H1 (cell line): Measurements from ENCODE around the gene NOP9. TPM values are rescaled to one million over a fixed set of nuclear protein-coding genes. Genes with fewer than 3 reads are reported as not detected.

ENCODE experiments used
- KDM1A ChIP-seq: fragments of 200-600, 300-600 bp; sonication (generic); IDR thresholded peaks from 2 replicates; pipeline ENCODE4 v1.7.1; 2016; ENCODE audit warnings: mild to moderate bottlenecking, low read length, borderline replicate concordance
- MAFK ChIP-seq: IDR thresholded peaks from 2 replicates; pipeline ENCODE4 v1.6.1; 2012; ENCODE audit warnings: low read depth, mild to moderate bottlenecking, improper control_type of control experiment, low read length
- NRF1 ChIP-seq: IDR thresholded peaks from 2 replicates; pipeline ENCODE4 v1.6.1; 2011; ENCODE audit warnings: mild to moderate bottlenecking, low read depth, low read length, improper control_type of control experiment
- SAP30 ChIP-seq: fragments of 300-600 bp; sonication (generic); IDR thresholded peaks from 2 replicates; pipeline ENCODE4 v1.7.1; 2012; ENCODE audit warnings: low read length, moderate library complexity, mild to moderate bottlenecking, inconsistent platforms; ENCODE audit not compliant: insufficient read depth, insufficient replicate concordance
- polyA plus RNA-seq, 7 experiments: library from polyadenylated mRNA; depleted of rRNA in 3 of 7; stranded (reverse) in 5 of 7; unstranded in 2 of 7; fragments of >200 nt in 5 of 7; fragments of 200-250 nt in 2 of 7; gene quantifications; 1 replicate in 5 of 7; 2 replicates in 1 of 7; 4 replicates in 1 of 7; pipeline versions ENCODE4 v1.2.1 to v1.2.3, GENCODE V29; 2011 to 2013; ENCODE audit warnings: missing spikeins in 2 of 7, mixed read lengths in 2 of 7
- total RNA-seq: library from RNA; stranded (reverse); fragmentation: NEBNext Ultra II Directional; extraction: Animal tissue kit (Norgen Biotek cat#: 25700); gene quantifications from 2 replicates; pipeline ENCODE4 v1.2.1, GENCODE V29; 2021

The NOP9 gene
- total and polyA plus RNA-seq, 2 of the 8 experiments (the other 6 are each of a cell fraction or from before 2014, with no cell fraction given), result 17.8 to 34.8 TPM

- TF ChIP-seq SAP30, result no peak
- TF ChIP-seq MAFK, result no peak
- TF ChIP-seq KDM1A, result no peak
- TF ChIP-seq NRF1, result no peak
These were observed 32.1 kb downstream of the NOP9 start (continued) for GRCh38 chr14:24331731-24332267.
